ENCODE measurements around the gene CSNK2A3. TPM values are rescaled to one million over a fixed set of nuclear protein-coding genes. Genes with fewer than 3 reads are reported as not detected.
"Not testable (repeated sequence)": the region's sequence is repeated elsewhere in the genome, so short reads cannot be mapped to it uniquely, and the experiment has no call there.

CSNK2A3 gene
- under 1 TPM in 2 of 5 donors, not detected in 3; 0.32 to 0.93 TPM for total RNA-seq
- 1.6 TPM for total RNA-seq (2013)
- 0.75 to 6.3 (median 1.6) reads per million in 29 experiments for total RNA-seq

- WGBS (ENCODE audit: insufficient coverage): no CpG with 5 or more reads among the region's 11 CpGs
- H3K4me1 Mint-ChIP-seq; H3K9me3 ChIP-seq; H3K4me1 ChIP-seq (ENCODE audit: control insufficient read depth in 1 of 2, extremely low read depth in 1 of 2, insufficient read depth in 2 of 2, low read length in 2 of 2); H3K27me3 Mint-ChIP-seq; H3K36me3 Mint-ChIP-seq; H3K9me3 Mint-ChIP-seq; H3K4me3 ChIP-seq (ENCODE audit: control insufficient read depth in 1 of 2, extremely low read depth in 1 of 2, low read length in 1 of 2); POLR2A ChIA-PET; ATAC-seq (replicated peaks in 1 of 4); CTCF ChIA-PET; DNase-seq; H3K4me3 Mint-ChIP-seq; H3K27ac Mint-ChIP-seq; H3K36me3 ChIP-seq (ENCODE audit: control insufficient read depth in 2 of 2, extremely low read depth in 1 of 2, insufficient read depth in 1 of 2, low read length in 1 of 2); H3K27me3 ChIP-seq (replicated peaks in 1 of 2; ENCODE audit: control insufficient read depth in 2 of 2, extremely low read depth in 1 of 2, insufficient read depth in 2 of 2, low read length in 1 of 2); H3K27ac ChIP-seq (ENCODE audit: low read length): not testable (repeated sequence)
Measured at GRCh38 chr11:11352878-11353277, at the start of gene CSNK2A3. TSS of gene CSNK2A3 (minus strand) at chr11:11353250. CDS start at chr11:11353119, 131 bp downstream.

DNA sequence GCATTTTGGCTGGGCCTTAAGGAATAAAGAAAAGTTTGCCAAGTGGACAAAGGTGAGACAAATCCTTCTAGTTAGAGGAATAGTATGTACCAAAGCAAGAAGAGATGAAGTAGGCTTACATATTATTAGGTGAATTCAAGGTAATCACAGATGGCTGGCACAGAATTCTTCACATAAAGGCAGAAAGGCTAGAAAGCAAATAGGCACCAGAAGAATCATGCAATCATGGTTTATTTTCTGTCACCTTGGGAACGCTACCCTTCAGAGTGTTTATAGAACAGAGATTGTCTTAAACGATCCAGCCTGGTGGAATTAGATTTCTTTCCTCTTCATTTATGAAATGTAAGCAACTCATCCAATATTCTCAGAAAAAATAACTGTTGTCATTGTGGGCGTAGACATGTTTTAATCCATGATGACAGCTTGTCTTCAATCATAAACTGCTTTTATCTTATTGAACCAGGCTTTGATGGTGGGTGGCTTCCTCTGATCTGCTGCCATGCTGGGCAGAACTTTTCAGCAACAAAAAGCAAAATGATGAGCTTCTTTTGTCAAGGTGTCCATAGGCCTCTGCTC lies 49.0 kb upstream of the CSNK2A3 start:
- no peaks in the 10 kb centered on the region for H3K9me3 Mint-ChIP-seq
- no peaks in the 10 kb centered on the region for H3K36me3 Mint-ChIP-seq
- no peaks in the 10 kb centered on the region for H3K4me1 ChIP-seq (ENCODE audit: control insufficient read depth in 1 of 2, extremely low read depth in 1 of 2, insufficient read depth in 2 of 2, low read length in 2 of 2)
- DNase-seq: no peak
- H3K4me3 ChIP-seq (ENCODE audit: control insufficient read depth in 1 of 2, extremely low read depth in 1 of 2, low read length in 1 of 2): no peak overlapping the region
- no peak overlapping the region for H3K27ac Mint-ChIP-seq
- peaks cover 8 to 14% of the 10 kb centered on the region in 2 donors for H3K27me3 Mint-ChIP-seq
- no CpG with 5 or more reads among the region's 3 CpGs for WGBS (ENCODE audit: insufficient coverage)
- H3K4me3 Mint-ChIP-seq: no peak overlapping the region
- peaks cover 0 to 26% of the 10 kb centered on the region in 2 experiments for H3K27me3 ChIP-seq (replicated peaks in 1 of 2; ENCODE audit: control insufficient read depth in 2 of 2, extremely low read depth in 1 of 2, insufficient read depth in 2 of 2, low read length in 1 of 2)
- no peaks in the 10 kb centered on the region for H3K9me3 ChIP-seq
- POLR2A ChIA-PET: no interaction called here
- no peak overlapping the region for H3K27ac ChIP-seq (ENCODE audit: low read length)
- no peak for ATAC-seq (replicated peaks in 1 of 4)
- H3K4me1 Mint-ChIP-seq: no peaks in the 10 kb centered on the region
- H3K36me3 ChIP-seq (ENCODE audit: control insufficient read depth in 2 of 2, extremely low read depth in 1 of 2, insufficient read depth in 1 of 2, low read length in 1 of 2): no peaks in the 10 kb centered on the region
- CTCF ChIA-PET: no interaction called here

DNA sequence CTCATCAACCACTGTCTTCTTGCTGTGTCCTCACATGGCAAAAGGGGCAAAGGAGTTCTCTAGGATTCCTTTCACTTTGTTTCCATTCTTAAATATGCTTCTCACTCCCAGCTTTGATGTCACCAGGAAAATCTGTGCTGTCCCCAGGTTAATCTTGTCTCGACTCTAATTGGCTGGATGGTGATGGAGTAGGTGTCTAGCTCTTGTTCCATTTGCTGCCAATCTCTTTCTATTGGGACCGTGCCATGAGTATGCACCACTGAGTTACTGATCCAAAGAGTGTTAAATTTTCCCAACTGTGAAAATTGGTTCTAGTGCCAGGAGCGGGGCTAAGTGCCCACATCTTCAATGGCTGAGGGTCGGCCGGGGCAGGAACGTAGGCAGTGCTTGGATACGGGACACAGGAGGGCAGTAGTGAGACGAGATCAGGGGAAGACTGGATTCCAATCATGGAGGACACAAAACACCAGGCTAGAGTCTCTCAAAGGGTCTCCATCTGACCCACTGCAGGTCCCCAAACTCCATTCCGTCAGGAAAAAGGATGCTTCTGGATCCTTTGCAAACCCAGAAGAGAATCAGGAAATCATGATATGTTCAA lies 47.7 kb upstream of the CSNK2A3 start:
- H3K27me3 Mint-ChIP-seq: peaks cover 8 to 17% of the 10 kb centered on the region in 2 donors
- Histone ChIP-seq H3K9me3 (no peaks in the 10 kb centered on the region), H3K27me3 (replicated peaks in 1 of 2; ENCODE audit: control insufficient read depth in 2 of 2, extremely low read depth in 1 of 2, insufficient read depth in 2 of 2, low read length in 1 of 2) (peaks cover 0 to 23% of the 10 kb centered on the region in 2 experiments), H3K27ac (ENCODE audit: low read length) (no peak overlapping the region), H3K36me3 (ENCODE audit: control insufficient read depth in 2 of 2, extremely low read depth in 1 of 2, insufficient read depth in 1 of 2, low read length in 1 of 2) (no peaks in the 10 kb centered on the region), H3K4me3 (ENCODE audit: control insufficient read depth in 1 of 2, extremely low read depth in 1 of 2, low read length in 1 of 2) (no peak overlapping the region), H3K4me1 (ENCODE audit: control insufficient read depth in 1 of 2, extremely low read depth in 1 of 2, insufficient read depth in 2 of 2, low read length in 2 of 2) (no peaks in the 10 kb centered on the region)
- H3K36me3 Mint-ChIP-seq: no peaks in the 10 kb centered on the region
- POLR2A ChIA-PET: no interaction called here
- H3K9me3 Mint-ChIP-seq: no peaks in the 10 kb centered on the region
- H3K27ac Mint-ChIP-seq: no peak overlapping the region
- 74% methylated on average over 8 of the region's 9 CpGs for WGBS (ENCODE audit: insufficient coverage)
- DNase-seq (no peak), ATAC-seq (replicated peaks in 1 of 4) (no peak)
- no peaks in the 10 kb centered on the region for H3K4me1 Mint-ChIP-seq
- CTCF ChIA-PET: no interaction called here
- no peak overlapping the region for H3K4me3 Mint-ChIP-seq

DNA sequence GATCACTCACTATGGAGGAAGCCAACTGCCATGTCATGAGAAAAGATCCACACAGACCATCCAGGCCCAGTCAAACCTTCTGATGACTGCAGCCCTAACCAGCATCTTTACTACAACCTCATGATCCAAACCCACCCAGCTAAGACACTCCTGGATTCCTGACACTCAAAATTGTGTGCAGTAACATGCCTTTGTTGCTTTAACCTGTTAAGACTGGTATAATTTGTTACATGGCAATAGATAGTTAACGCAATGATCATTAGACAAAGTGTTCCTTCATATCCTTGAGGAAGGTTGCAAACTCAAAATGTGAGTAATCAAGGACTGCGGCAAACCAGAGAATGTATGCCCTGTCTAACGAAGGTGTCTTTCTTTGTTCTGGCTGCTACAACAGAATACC lies 47.1 kb upstream of the CSNK2A3 start:
- Mint-ChIP-seq H3K27me3 (peaks cover 5 to 17% of the 10 kb centered on the region in 2 donors), H3K4me3 (no peak overlapping the region), H3K9me3 (no peaks in the 10 kb centered on the region), H3K27ac (no peak overlapping the region), H3K36me3 (no peaks in the 10 kb centered on the region), H3K4me1 (no peaks in the 10 kb centered on the region)
- no peak for DNase-seq
- ChIA-PET POLR2A (no interaction called here), CTCF (no interaction called here)
- no peak for ATAC-seq (replicated peaks in 1 of 4)
- Histone ChIP-seq H3K4me1 (ENCODE audit: control insufficient read depth in 1 of 2, extremely low read depth in 1 of 2, insufficient read depth in 2 of 2, low read length in 2 of 2) (no peaks in the 10 kb centered on the region), H3K9me3 (no peaks in the 10 kb centered on the region), H3K36me3 (ENCODE audit: control insufficient read depth in 2 of 2, extremely low read depth in 1 of 2, insufficient read depth in 1 of 2, low read length in 1 of 2) (no peaks in the 10 kb centered on the region), H3K27ac (ENCODE audit: low read length) (no peak overlapping the region), H3K27me3 (replicated peaks in 1 of 2; ENCODE audit: control insufficient read depth in 2 of 2, extremely low read depth in 1 of 2, insufficient read depth in 2 of 2, low read length in 1 of 2) (peaks cover 0 to 23% of the 10 kb centered on the region in 2 experiments), H3K4me3 (ENCODE audit: control insufficient read depth in 1 of 2, extremely low read depth in 1 of 2, low read length in 1 of 2) (no peak overlapping the region)
- no CpG with 5 or more reads among the region's 3 CpGs for WGBS (ENCODE audit: insufficient coverage)

DNA sequence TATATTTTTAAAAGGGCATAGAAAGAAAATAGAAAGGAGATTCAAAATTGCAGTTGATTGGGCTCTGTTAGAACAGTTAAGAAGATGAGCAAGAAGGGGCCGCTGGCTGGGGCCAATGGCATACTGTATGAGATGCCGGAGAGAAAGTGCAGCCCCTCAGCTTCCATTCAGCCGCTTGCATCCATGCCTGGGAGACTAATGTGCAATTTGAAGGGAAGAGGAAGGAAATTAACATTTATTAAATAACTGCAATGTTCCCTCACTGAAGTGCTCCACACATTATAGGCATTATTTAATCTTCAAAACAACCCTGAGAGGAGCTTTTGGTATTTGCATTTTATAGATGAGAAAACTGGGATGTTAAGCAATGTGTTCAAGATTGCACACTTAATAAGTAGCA lies 44.7 kb upstream of the CSNK2A3 start:
- ChIA-PET POLR2A (no interaction called here), CTCF (no interaction called here)
- WGBS (ENCODE audit: insufficient coverage): no CpG with 5 or more reads among the region's 3 CpGs

DNA sequence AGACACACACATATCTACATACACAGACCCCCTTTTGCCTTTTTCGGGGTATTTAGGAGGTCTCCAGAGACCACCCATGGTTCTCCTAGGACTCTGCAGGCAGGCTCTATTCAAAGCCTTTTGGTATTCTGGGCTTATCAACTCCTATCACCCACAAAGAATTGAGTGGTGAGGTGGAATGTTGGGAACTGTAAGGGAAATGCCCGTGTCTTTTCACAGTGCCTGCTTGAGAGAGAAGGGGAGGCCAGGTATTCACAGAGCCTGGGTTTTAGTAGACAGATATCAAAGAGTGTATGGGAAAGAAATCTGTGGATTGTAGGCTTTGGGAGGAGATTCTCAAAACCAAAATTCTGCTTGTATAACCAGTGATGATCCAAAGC lies 44.0 kb upstream of the CSNK2A3 start:
- ChIA-PET POLR2A (no interaction called here), CTCF (no interaction called here)
- ATAC-seq (replicated peaks in 1 of 4) (no peak), DNase-seq (no peak)
- WGBS (ENCODE audit: insufficient coverage): 45% methylated on average over 2 of the region's 2 CpGs
- Mint-ChIP-seq H3K27ac (no peak overlapping the region), H3K9me3 (no peaks in the 10 kb centered on the region), H3K36me3 (no peaks in the 10 kb centered on the region), H3K4me3 (no peak overlapping the region), H3K4me1 (no peaks in the 10 kb centered on the region), H3K27me3 (peaks cover 2 to 6% of the 10 kb centered on the region in 2 donors)
- Histone ChIP-seq H3K4me1 (ENCODE audit: control insufficient read depth in 1 of 2, extremely low read depth in 1 of 2, insufficient read depth in 2 of 2, low read length in 2 of 2) (no peaks in the 10 kb centered on the region), H3K27ac (ENCODE audit: low read length) (no peak overlapping the region), H3K36me3 (ENCODE audit: control insufficient read depth in 2 of 2, extremely low read depth in 1 of 2, insufficient read depth in 1 of 2, low read length in 1 of 2) (no peaks in the 10 kb centered on the region), H3K4me3 (ENCODE audit: control insufficient read depth in 1 of 2, extremely low read depth in 1 of 2, low read length in 1 of 2) (no peak overlapping the region), H3K9me3 (no peaks in the 10 kb centered on the region), H3K27me3 (replicated peaks in 1 of 2; ENCODE audit: control insufficient read depth in 2 of 2, extremely low read depth in 1 of 2, insufficient read depth in 2 of 2, low read length in 1 of 2) (peaks cover 0 to 9% of the 10 kb centered on the region in 2 experiments)

More for the DNA sequence above, 44.7 kb upstream of the CSNK2A3 start:
- DNase-seq (no peak), ATAC-seq (replicated peaks in 1 of 4) (no peak)
- Mint-ChIP-seq H3K9me3 (no peaks in the 10 kb centered on the region), H3K4me1 (no peaks in the 10 kb centered on the region), H3K36me3 (no peaks in the 10 kb centered on the region), H3K4me3 (no peak overlapping the region), H3K27me3 (peaks cover 2 to 12% of the 10 kb centered on the region in 2 donors), H3K27ac (no peak overlapping the region)
- Histone ChIP-seq H3K27me3 (replicated peaks in 1 of 2; ENCODE audit: control insufficient read depth in 2 of 2, extremely low read depth in 1 of 2, insufficient read depth in 2 of 2, low read length in 1 of 2) (peaks cover 0 to 9% of the 10 kb centered on the region in 2 experiments), H3K4me1 (ENCODE audit: control insufficient read depth in 1 of 2, extremely low read depth in 1 of 2, insufficient read depth in 2 of 2, low read length in 2 of 2) (no peaks in the 10 kb centered on the region), H3K9me3 (no peaks in the 10 kb centered on the region), H3K4me3 (ENCODE audit: control insufficient read depth in 1 of 2, extremely low read depth in 1 of 2, low read length in 1 of 2) (no peak overlapping the region), H3K36me3 (ENCODE audit: control insufficient read depth in 2 of 2, extremely low read depth in 1 of 2, insufficient read depth in 1 of 2, low read length in 1 of 2) (no peaks in the 10 kb centered on the region), H3K27ac (ENCODE audit: low read length) (no peak overlapping the region)

Measured in T-cell (primary cell).